SIG-M5 (cell line): Measurements from ENCODE around the gene FMN1.

Experiments used
- DNase-seq: peaks from one replicate; lab custom pipeline; 2025; lab: John Stamatoyannopoulos, UW

Gene FMN1

DNA sequence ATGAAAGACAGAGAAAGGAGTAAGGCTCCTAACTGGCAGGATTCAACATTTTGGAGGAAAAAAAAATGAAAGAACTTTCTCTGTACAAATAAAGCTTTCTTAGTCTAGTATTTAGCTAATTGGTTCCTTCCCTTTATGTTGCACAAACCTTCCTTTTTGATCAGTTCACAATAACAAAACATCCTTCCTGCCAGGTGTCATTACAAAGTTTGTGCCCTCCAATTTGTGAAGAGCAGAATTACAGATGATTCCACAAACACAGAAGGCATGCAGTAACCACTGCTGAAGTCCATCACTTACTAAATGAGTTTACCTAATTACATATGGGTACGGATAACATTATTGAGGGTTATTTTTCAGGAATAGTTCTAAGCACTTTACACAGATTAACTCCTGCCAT lies 179.9 kb downstream of the FMN1 start:
- no peak for DNase-seq

DNA sequence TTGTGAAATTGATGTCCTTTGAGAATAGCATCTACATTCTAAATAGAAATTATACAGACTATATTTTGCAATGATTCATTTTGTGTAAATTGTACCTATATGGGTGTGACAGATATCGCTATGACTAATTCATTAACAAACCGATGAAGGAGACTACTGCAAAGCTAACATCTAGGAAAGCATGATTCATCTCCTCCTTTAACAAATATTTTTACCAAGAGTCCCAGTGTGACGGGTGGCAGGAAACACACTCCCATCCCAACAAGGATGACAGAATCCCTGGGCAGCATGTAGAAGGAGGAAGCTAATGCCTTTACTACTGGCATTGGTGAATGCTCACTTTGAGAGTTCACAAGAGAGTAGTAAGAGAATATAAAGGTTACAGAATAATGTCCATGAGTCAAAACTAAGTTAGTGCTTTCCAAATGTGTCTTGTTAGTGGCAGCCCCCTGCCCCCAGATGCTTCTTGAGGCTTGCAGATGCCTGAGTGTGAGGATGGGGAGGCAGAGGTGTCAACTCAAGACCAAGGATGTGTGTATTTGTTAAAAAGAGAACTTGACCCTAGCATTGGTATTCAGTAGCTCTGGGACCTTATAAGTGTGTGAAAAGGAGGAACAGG lies 180.6 kb downstream of the FMN1 start:
- no peak for DNase-seq

DNA sequence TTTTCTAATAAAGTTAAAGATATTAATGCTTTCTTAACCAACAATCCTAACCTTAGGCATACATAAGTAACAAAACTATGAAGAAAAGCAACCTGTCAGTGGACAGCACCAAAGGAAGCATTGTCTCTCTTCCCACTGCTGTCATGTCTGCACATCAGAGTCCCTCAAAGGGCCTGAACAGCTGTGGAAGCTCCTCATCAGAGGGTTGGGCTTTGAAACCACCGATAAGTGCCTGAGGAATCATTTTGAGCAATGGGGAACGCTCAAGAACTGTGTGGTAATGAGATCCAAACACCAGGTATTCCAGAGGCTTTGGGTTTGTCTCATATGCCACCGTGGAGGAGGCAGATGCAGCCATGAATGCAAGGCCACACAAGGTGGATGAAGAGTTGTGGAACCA lies 182.5 kb downstream of the FMN1 start:
- no peak for DNase-seq

DNA sequence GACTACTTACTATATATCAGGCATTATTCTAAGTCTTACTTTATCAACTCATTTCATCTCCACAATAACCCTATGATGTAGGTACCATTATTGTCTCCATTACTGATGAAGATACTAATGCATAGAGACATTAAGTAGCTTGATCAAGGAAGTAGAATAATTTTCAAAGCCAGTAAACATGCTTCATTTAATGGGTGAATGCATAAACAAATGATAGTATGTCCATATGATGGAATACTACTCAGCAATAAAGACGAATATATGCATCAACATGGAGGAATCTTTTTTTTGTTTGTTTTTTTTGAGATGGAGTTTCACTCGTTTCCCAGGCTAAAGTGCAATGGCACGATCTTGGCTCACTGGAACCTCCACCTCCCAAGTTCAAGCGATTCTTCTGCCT lies 184.9 kb downstream of the FMN1 start:
- no peak for DNase-seq

DNA sequence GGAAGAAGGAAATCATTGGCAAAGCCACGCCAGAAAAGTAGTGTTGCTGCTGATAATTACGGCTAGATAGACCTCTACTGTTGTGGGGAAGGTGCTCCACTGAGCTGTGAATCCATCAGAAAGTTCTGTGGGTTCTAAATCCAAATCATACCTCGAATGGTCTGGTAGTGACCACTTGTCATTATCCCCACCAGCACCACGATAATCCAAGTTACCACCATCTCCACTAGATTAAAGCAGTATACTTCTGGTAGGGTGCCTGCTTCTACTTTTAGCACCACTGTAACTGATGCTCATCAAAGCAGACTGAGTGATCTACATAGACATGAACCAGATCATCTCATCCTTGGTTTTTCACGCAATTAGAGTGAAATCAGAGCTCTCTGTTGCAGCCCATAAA lies 185.5 kb downstream of the FMN1 start:
- no peak for DNase-seq

DNA sequence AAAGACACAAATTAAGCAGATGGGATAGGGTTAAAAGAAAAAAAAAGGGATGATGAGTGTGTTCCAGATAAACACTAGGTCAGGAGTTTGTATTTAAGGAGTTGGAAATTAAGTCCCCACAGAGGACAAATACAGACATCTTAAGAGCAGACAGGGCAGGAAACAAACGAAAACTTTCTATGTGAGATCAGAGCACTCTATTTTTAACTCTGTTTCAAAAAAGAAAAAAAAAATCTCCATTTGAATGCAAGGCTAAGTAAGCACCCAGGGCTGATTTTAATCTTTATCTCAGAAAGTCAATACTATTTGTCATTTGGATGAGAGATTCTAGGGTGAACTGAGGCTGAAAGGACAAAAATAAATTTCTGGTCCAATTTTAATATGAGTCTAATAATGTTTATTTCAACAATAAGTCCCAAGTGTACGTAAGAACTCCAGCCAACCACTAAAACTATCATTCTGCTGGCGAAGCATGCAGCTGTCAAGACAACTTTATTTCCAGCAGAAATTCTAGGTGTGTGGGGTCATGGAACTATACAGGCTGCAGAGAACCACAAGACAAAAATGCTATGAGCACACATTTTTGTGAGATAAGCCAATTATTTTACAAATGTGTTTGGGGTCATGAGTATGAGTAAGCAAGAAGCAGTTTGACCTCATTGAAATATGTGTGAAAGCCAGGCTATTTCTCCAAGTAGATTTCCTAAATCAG lies 186.1 kb downstream of the FMN1 start:
- no peak for DNase-seq

DNA sequence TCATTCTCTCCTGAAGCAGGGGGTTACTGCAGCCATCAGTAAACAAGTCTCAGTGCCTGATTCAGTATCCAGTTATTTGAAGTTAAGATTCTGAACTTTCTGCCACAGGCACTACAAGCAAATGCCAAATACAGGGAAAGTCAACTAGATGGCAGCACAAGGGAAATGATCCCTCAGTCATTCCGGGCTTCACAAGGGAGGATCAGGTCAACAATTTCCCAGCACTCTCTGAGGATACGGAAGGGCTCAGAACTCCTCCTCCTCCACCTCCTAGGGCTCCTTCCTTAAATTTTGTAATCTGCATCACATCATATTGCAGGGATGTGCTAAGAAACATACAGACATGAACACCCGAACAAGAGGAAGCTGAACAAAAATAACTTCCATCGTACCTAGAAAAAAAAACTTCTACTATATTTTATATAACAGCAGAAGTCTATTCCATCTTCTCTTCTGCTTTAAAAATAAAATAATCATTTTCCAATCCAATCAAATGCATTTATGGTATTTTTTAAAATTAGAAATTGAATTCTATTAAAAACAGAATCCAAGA lies 187.1 kb downstream of the FMN1 start:
- no peak for DNase-seq

DNA sequence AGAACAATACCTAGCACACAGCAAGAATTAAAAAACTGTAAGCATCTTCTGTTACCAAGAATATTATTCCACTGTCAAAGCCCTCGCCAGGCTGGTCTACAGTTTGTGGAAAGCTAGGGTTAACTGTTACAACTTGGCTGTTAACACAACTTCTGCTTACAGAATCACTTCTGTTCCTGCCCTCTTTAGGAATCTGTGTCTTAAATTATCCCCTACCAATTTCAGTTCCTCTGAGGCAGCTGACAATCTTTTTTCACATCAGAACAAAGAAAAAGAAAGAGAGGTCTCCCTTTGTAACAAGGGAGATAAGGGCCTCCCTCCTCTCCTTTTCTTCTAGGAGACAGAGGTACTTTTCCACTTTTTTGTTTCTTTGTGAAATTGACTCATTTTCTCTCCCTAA lies 188.9 kb downstream of the FMN1 start:
- no peak for DNase-seq

DNA sequence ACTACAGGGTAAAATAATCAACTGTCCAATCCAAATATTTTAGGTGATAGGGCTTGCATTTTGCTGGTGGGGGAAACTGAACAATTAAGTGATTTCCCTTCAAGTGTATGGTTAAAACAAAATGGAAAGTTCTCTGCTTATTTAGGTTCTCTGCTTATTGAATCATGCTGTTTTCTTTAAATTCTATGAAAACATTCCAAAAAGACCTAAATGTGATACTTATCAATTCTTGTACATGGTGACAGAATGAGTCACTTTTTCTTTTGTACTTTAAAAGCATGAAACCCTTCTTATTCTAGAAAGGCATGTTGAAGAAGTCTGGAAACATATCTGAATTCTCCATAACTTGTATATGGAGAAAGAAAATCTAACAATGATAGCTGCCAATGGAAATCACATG lies 192.6 kb downstream of the FMN1 start:
- no peak for DNase-seq

DNA sequence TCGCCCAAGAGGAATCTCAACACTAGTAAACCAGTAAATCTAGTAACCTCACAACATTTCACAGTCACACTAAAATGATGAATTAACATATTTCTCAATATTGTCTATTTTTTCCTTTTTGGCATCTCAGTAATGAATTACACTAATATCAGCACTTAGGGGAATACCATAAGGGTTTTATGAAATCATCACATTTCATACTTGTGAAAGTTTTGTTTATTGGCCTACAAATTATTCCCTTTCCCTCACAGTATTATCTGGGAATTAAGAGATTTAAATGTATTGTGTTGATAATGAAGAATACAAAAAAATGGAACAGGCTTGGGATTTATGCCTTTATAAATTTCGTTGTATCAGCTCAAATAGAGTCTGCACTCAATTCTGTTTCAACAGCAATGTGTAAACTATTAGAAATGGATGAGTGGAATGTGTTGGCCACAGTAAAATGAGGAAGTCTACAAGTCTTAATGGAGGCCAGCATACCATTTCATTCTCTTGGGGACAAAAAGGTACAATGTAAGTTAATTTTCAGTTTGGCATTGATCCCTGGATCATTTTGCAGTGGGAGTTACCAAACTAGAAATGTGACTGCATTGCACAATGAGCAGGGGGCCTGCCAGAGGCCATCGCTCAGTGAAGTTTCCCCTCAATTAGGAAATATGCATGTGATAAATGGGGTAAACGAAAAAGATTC lies 195.4 kb downstream of the FMN1 start:
- DNase-seq, result no peak

DNA sequence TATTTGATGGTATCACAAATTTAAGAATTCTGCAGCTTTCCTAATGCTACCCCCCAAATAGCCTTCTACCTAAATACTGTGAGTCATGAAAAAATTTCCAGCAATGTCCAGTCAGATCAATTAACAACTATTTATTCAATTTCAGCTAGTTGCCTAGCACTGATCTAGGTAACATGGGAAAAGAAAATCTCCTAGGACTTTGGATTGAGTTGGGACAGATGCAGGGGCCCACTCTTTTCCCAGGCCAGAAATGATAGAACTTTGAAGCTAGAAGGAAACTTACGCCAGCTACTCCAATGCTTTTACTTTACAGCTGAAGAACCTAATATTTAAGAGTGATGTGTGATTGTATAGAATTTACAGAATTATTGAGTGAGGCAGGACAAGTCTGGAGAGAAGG lies 196.3 kb downstream of the FMN1 start:
- no peak for DNase-seq

DNA sequence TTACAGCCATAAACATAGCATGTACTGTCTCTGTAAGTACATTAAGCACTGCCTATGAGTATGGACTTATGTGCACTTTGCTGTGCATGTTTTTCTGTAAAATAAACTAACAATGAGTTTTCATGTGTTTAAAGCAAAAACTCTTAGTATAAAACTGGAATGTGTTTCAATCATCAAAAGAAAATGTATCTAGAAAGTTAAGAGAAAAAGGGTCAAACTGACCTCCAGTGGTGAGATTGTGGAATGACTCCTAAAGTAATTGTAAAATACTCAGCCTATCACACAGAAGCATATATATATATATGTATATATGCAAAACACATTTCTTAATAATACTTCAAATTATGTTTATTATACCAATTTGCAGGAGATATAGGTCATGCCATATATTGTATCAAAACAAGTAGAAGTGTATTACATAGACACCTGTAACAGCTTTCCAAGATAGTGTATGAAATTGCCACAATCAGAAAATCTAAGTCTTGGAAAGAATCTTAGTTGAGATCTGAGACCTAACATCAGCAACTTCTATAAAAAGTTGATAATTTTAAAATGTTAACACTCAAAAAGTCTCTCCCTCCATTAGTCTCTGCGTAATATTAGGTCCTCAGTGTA lies 199.6 kb downstream of the FMN1 start:
- no peak for DNase-seq

DNA sequence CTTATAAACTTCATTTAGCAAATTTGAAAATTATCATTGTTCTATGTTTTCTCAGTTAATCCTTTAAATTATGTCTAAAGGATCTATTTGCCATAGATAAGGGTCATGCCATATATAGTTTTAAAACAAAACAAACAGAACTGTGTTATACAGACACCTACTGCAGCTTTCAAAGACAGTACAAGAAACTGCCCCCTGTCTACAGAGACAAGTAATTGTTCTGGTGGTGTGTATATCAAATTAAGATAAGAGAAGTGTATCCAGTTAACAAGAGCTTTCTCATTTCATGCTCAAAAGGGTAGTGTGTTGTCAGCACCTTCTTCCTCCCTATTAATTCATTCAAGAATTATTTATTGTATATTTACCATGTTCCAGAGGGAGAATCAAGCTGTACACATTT lies 201.2 kb downstream of the FMN1 start:
- DNase-seq, result no peak

DNA sequence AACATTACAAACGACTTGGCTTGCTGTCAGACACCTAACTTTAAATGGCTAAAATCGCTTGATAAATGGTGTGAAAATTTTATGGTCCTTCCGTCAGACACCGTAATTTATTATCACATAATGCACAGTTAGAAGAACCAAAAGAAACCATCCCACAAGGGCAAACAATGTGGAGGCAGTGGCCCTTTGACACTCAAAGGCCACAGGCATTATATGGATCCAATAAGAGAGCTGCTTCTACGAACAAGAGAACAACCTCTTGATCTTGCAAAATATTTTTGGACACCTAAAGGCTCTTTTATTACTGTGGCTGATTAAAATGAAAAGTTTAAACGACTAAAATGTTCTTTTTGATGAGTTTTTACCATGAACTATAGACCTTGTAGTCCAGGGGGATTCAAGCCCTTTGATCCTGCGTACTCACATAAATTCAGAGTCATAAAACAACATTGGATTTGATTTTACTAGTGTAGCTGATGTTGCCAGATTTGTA lies 202.8 kb downstream of the FMN1 start:
- DNase-seq, result no peak

DNA sequence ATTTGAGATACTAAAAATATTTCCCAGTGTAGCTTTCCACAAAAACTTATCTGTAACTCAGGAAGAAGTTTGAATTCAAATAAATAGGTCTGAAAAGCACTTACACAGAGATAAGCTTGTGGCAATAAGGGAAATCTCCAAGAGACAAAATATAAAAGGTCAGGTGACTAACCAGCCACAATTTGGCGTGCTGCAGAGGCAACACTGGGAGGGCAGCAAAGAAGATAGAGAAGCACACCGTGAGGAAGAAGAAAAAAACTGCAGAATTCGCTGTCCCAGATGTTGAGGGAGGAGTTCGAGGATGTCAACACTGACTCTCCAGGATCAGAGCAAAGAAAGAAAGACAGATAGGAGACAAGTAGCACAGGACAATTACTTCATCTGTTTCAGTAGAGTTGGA lies 204.4 kb downstream of the FMN1 start:
- no peak for DNase-seq

DNA sequence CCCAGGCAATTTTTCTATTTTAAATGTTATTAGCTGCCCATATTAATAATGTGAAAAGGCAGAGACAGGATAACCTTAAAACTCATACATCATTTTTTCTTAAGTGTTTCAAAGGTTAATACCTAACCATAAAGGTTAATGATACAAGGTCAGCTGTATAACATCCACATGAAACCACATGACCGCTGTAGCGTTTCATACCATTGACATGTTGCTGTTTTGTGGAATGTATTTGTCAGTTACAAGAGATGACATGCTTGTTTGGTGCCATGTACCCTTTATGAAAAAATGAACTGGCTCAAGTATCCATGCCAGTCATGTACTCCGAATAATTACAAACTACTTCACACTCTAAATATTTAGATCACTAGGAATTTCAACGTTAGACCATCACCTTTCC lies 207.4 kb downstream of the FMN1 start:
- no peak for DNase-seq

DNA sequence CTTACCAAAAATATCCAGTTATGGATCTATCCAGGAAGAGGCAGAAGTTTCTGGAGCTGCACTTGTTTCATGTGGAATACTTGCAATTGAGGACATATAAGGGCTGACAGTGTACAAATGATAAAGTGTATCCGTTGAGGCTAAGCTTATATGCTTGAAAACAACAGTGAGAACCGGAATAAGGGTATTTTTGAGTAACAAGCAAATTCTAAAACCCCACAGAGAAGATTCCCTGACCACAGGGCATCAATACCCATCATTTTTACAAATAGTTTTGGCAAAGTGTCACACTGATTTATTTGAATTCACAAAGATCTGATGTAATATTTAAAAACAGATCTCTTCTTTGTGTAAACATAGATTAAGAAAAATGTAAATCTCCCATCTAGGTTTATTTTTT lies 208.4 kb downstream of the FMN1 start:
- no peak for DNase-seq

DNA sequence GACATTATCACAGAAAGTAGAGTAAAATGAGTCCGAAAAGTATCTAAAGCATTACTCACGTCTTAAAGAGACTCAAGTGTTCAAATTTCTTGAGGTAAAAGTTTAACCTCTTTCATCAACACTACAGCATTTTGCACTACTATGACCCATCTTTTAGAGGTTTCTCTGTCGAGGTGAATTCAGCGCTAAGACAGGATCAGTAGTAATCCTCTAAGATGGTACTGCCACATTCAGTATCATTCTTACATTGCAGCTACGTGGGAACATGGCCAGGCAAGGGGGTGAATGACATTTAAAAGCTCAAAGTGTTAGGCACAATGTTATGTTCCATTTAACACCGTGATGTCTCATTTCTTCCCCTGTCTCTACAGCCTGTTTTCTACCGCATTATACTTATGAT lies 210.8 kb downstream of the FMN1 start:
- no peak for DNase-seq

DNA sequence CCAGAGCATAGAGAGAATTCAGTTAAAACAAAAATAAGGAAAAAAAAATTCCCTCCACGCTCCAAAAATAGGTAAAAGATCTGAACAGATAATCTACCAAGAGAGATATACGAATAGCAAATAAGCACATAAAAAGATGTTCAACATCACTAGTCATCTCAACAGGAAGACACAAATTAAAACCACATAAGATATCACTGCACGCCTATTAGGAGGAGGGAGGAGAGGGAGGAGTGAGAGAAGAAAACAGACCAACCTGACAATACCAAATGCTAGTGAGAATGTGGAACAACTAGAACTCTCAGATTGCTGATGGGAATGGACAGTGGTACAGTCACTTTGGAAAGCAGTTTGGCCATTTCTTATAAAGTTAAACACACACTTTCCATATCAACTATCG lies 212.5 kb downstream of the FMN1 start:
- DNase-seq, result no peak

DNA sequence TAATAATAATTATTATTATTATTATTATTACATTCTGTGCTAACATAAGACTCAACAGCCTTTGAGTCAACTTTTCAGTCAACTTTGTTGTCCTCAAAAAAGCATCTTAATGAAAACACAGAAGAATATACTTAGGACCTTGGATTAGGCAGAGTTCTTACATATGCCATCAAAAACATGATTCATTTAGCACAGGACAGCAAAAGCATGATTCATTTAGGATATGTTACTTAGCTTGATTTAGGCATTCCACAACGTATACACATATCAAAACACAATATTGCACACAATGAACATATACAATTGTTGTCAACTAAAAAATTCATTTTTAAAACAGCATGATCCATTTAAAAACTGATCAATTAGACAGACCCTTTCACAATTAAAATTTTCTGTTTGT lies 213.0 kb downstream of the FMN1 start:
- no peak for DNase-seq

DNA sequence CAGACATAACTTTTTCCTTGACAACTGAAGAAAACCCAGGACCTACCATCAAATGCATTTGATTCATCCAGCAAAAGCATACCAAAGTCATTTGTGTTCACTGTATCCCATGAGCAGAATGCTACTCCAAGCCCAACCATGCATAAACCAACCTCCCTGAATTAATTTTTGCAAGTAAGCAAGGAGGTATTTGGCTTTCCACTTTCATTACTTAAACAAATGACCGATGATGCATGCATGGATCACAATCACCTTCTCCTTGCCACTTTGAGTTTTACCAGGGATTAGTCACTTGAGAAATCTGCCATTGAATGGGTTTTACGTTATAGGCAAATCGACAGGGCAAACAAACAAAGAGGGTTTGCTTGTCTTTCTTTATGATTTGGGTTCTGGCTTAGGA lies 214.8 kb downstream of the FMN1 start:
- no peak for DNase-seq

DNA sequence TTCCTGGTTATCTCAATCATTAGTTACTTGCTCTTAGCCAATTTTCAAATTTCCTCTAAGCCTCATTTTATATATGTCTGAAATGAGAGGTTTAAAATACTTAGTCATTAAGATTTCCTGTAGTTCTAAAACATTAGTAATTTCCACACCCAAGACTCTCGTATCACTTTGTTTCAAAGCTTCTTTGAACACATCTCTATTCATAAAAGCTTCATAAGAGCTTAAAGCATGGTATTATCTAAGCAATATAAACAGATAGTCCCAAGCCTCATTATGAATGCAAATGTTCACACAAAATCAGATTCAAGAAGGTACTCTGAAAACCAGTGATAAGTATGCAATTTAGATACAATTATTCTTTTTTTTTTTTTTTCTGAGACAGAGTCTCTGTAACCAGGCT lies 217.0 kb downstream of the FMN1 start:
- DNase-seq, result no peak

DNA sequence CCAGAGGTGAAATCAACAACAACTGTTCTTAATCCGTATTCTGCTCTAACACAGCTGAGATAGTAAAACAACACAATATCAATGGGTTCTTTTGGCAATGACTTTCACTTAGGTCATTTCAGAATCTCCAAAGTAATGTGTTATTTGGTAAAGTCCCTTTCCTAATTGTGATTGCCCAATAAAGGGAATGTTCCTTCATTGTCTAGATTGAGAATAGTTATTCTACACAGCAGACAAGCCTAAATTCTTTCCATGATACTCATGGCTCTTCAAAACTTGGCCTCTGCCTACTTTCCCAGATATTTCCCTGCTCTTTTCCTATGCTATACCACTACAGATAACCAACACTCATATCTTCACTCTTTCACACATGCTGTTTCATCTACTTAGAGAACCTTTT lies 219.8 kb downstream of the FMN1 start:
- DNase-seq, result no peak
